HG03558 (cell line): ENCODE data around the gene ITK.
"Not testable (repeated sequence)": the region's sequence is repeated elsewhere in the genome, so short reads cannot be mapped to it uniquely, and the experiment has no call there.

ENCODE experiments used
- ATAC-seq: cut with Tn5 transposase; IDR thresholded peaks from one replicate; pipeline ENCODE4 v1.9.1; 2021; ENCODE audit warnings: moderate number of reproducible peaks; ENCODE audit not compliant: unreplicated experiment; ENCODE audit errors: extremely low read depth

Gene ITK

GRCh38 chr5:157166214-157167213 lies 14.1 kb upstream of the ITK start, which contains the start of gene GARIN3:
Gene GARIN3, minus strand, starts transcription at chr5:157166264. Its CDS starts 96 bp downstream, at chr5:157166168.
- no peak for ATAC-seq

- ATAC-seq, result no peak
Measured at GRCh38 chr5:157167214-157167621, 13.4 kb upstream of the ITK start.

- no peak for ATAC-seq
Measured at GRCh38 chr5:157168286-157168685, 12.4 kb upstream of the ITK start.

- peak; percentile 100 for ATAC-seq
Measured at GRCh38 chr5:157172403-157172802, 8.2 kb upstream of the ITK start.

GRCh38 chr5:157175071-157175612 lies 5.5 kb upstream of the ITK start:
- no peak for ATAC-seq

GRCh38 chr5:157177953-157178352 lies 2.7 kb upstream of the ITK start:
- ATAC-seq, result no peak

- no peak for ATAC-seq
Measured at GRCh38 chr5:157178966-157179365, 1.7 kb upstream of the ITK start.

- ATAC-seq, result no peak
Measured at GRCh38 chr5:157182143-157182757, 1.6 kb downstream of the ITK start.

GRCh38 chr5:157184117-157184670 lies 3.6 kb downstream of the ITK start:
- no peak for ATAC-seq

- not testable (repeated sequence) for ATAC-seq
Measured at GRCh38 chr5:157185122-157185521, 4.5 kb downstream of the ITK start.

GRCh38 chr5:157186309-157187045 lies 5.8 kb downstream of the ITK start:
- no peak for ATAC-seq

GRCh38 chr5:157187046-157187754 lies 6.6 kb downstream of the ITK start:
- no peak for ATAC-seq

- no peak for ATAC-seq
Measured at GRCh38 chr5:157188270-157188669, 7.6 kb downstream of the ITK start.

GRCh38 chr5:157189223-157189622 lies 8.6 kb downstream of the ITK start:
- no peak for ATAC-seq

GRCh38 chr5:157193699-157194424 lies 13.2 kb downstream of the ITK start:
- no peak for ATAC-seq

- no peak for ATAC-seq
Measured at GRCh38 chr5:157196045-157196444, 15.4 kb downstream of the ITK start.

GRCh38 chr5:157197086-157197485 lies 16.4 kb downstream of the ITK start:
- ATAC-seq, result no peak

GRCh38 chr5:157198277-157198986 lies 17.8 kb downstream of the ITK start:
- ATAC-seq, result no peak
